Tibial nerve (tissue), 4 donors: ENCODE measurements around the gene SEMA3F. TPM values are rescaled to one million over a fixed set of nuclear protein-coding genes. Genes with fewer than 3 reads are reported as not detected.

Experiments
- DNase-seq, 2 donors: peaks; one replicate each; pipeline ENCODE4 v3.0.0-alpha.2; 2019; ENCODE audit warnings: low spot score in 2 of 2
- H3K27ac ChIP-seq, 4 donors: fragments of 200-600 bp; sonication (generic) in 3 of 4; one replicate each; pipeline ENCODE4 v1.5.1; 2017 to 2019; ENCODE audit warnings: mild to moderate bottlenecking in 1 of 4
- H3K27me3 ChIP-seq, 2 donors: fragments of 200-600 bp; sonication (generic) in 1 of 2; one replicate each; pipeline versions ENCODE4 v1.5.1 to v1.6.0; 2017 to 2019
- H3K36me3 ChIP-seq, 3 donors: fragments of 200-600 bp; sonication (generic); one replicate each; pipeline ENCODE4 v1.5.1; 2018 to 2019
- H3K4me1 ChIP-seq, 4 donors: fragments of 200-600 bp; sonication (generic) in 3 of 4; one replicate each; pipeline ENCODE4 v1.5.1; 2017 to 2019
- H3K4me3 ChIP-seq, 4 donors: fragments of 200-600 bp; sonication (generic) in 3 of 4; one replicate each; pipeline ENCODE4 v1.5.1; 2017 to 2019; ENCODE audit warnings: mild to moderate bottlenecking in 1 of 4, moderate library complexity in 1 of 4
- H3K9me3 ChIP-seq, 4 donors: fragments of 200-600 bp; sonication (generic) in 3 of 4; one replicate each; pipeline ENCODE4 v1.5.1; 2017 to 2019
- CTCF ChIP-seq, 5 experiments: fragments of 200-600 bp in 3 of 5; fragments of 450-650 bp in 2 of 5; sonication (generic) in 3 of 5; IDR thresholded peaks; one replicate each; pipeline ENCODE4 v1.5.1; 2016 to 2019; ENCODE audit warnings: antibody characterized with exemption in 5 of 5, mild to moderate bottlenecking in 3 of 5, moderate library complexity in 2 of 5
- EP300 ChIP-seq, 2 donors: sonication (generic); formaldehyde crosslinking; IDR thresholded peaks; one replicate each; pipeline ENCODE4 v1.6.1; 2017; ENCODE audit warnings: antibody characterized with exemption in 2 of 2, mild to moderate bottlenecking in 1 of 2
- POLR2A ChIP-seq, 2 donors: fragments of 450-650 bp; IDR thresholded peaks; one replicate each; pipeline ENCODE4 v1.6.1; 2017; ENCODE audit warnings: antibody characterized with exemption in 2 of 2, mild to moderate bottlenecking in 2 of 2, moderate library complexity in 2 of 2
- WGBS, 2 donors: methylation state at CpG; one replicate each; pipeline ENCODE4 v1.1.5; 2018; 5-methylcytosine and 5-hydroxymethylcytosine counted together
- total RNA-seq, 4 donors: library from RNA; depleted of rRNA; stranded (reverse); fragments of >200 nt; gene quantifications; one replicate each; pipeline ENCODE4 v1.1.0, GENCODE V29; 2016

SEMA3F gene
- total RNA-seq, 4 donors from 2014 or later: 14.4 to 58.5 (median 17.4) TPM

GRCh38 chr3:50130436-50130835, 24.7 kb upstream of the SEMA3F start:
- TF ChIP-seq EP300 (IDR thresholded peaks at IDR 0.05): no peak
- TF ChIP-seq CTCF (IDR thresholded peaks at IDR 0.05): no peak
- no peak for TF ChIP-seq POLR2A (IDR thresholded peaks at IDR 0.05)
- 85 to 88% methylated on average over 2 of the region's 2 CpGs for WGBS, 2 donors
- no peak for DNase-seq
- peaks cover 0 to 16% (median 3%) of the 10 kb centered on the region in 4 donors for H3K4me1 ChIP-seq
- H3K27ac ChIP-seq: no peak overlapping the region
- no peaks in the 10 kb centered on the region for H3K27me3 ChIP-seq
- H3K9me3 ChIP-seq: no peaks in the 10 kb centered on the region
- H3K4me3 ChIP-seq: no peak overlapping the region
- no peaks in the 10 kb centered on the region for H3K36me3 ChIP-seq

GRCh38 chr3:50132421-50133282, 22.5 kb upstream of the SEMA3F start:
- TF ChIP-seq CTCF (IDR thresholded peaks at IDR 0.05): no peak
- TF ChIP-seq POLR2A (IDR thresholded peaks at IDR 0.05): no peak
- no peak for TF ChIP-seq EP300 (IDR thresholded peaks at IDR 0.05)
- H3K9me3 ChIP-seq: no peaks in the 10 kb centered on the region
- DNase-seq: no peak
- H3K27me3 ChIP-seq: no peaks in the 10 kb centered on the region
- 60 to 73% methylated on average over 4 to 6 of the region's 6 CpGs for WGBS, 2 donors
- no peaks in the 10 kb centered on the region for H3K4me1 ChIP-seq
- H3K36me3 ChIP-seq: no peaks in the 10 kb centered on the region
- no peak overlapping the region for H3K4me3 ChIP-seq
- no peak overlapping the region for H3K27ac ChIP-seq

GRCh38 chr3:50133283-50133615, 21.9 kb upstream of the SEMA3F start:
- H3K27me3 ChIP-seq: no peaks in the 10 kb centered on the region
- no peaks in the 10 kb centered on the region for H3K36me3 ChIP-seq
- H3K9me3 ChIP-seq: no peaks in the 10 kb centered on the region
- TF ChIP-seq CTCF (IDR thresholded peaks at IDR 0.05) (no peak), EP300 (IDR thresholded peaks at IDR 0.05) (no peak), POLR2A (IDR thresholded peaks at IDR 0.05) (no peak)
- H3K27ac ChIP-seq: no peak overlapping the region
- WGBS, 2 donors: 70 to 77% methylated on average over 3 to 4 of the region's 4 CpGs
- H3K4me1 ChIP-seq: no peaks in the 10 kb centered on the region
- DNase-seq: no peak
- H3K4me3 ChIP-seq: no peak overlapping the region

- H3K36me3 ChIP-seq: no peaks in the 10 kb centered on the region
These were observed 20.8 kb upstream of the SEMA3F start for GRCh38 chr3:50134367-50134766.

More at GRCh38 chr3:50134367-50134766, 20.8 kb upstream of the SEMA3F start:
- H3K9me3 ChIP-seq: no peaks in the 10 kb centered on the region
- DNase-seq: no peak
- peaks cover 0 to 10% (median 0%) of the 10 kb centered on the region in 4 donors for H3K4me1 ChIP-seq
- WGBS, 2 donors: 44 to 50% methylated on average over 2 of the region's 2 CpGs
- no peak for TF ChIP-seq EP300 (IDR thresholded peaks at IDR 0.05)
- TF ChIP-seq POLR2A (IDR thresholded peaks at IDR 0.05): no peak
- no peak for TF ChIP-seq CTCF (IDR thresholded peaks at IDR 0.05)
- no peak overlapping the region for H3K27ac ChIP-seq
- no peaks in the 10 kb centered on the region for H3K27me3 ChIP-seq
- H3K4me3 ChIP-seq: no peak overlapping the region
